Measurements from ENCODE around the gene KPNA3. TPM values are rescaled to one million over a fixed set of nuclear protein-coding genes. Genes with fewer than 3 reads are reported as not detected.

KPNA3 gene
- total and polyA plus RNA-seq, 7 donors, result 32.3 to 157 (median 127) TPM

GRCh38 chr13:49829715-49830114 lies 37.2 kb upstream of the KPNA3 start:
- Histone ChIP-seq H3K36me3 (ENCODE audit: insufficient read depth in 1 of 2, low read depth in 1 of 2) (no peaks in the 10 kb centered on the region), H3K4me1 (no peaks in the 10 kb centered on the region), H3K27ac (no peak overlapping the region), H3K27me3 (ENCODE audit: insufficient read depth in 3 of 3, low read length in 2 of 3) (no peaks in the 10 kb centered on the region), H3K9me3 (peaks cover 5% of the 10 kb centered on the region), H3K4me3 (no peak overlapping the region)
- no peak for ATAC-seq
- no peak for TF ChIP-seq CTCF (IDR thresholded peaks at IDR 0.05)
- intact Hi-C loops (cut with DNase I), result no loop called here
- 98 to 100% (median 100%) methylated on average over 2 of the region's 2 CpGs for WGBS, 3 donors
- DNase-seq, result no peak

- no peak overlapping the region for H3K4me3 ChIP-seq
- no peaks in the 10 kb centered on the region for H3K27me3 ChIP-seq (ENCODE audit: insufficient read depth in 3 of 3, low read length in 2 of 3)
- 60 to 65% (median 61%) methylated on average over 1 to 2 of the region's 2 CpGs for WGBS, 3 donors
Observed at GRCh38 chr13:49828453-49828852, 36.0 kb upstream of the KPNA3 start.

GRCh38 chr13:49827891-49828290 lies 35.4 kb upstream of the KPNA3 start:
- ATAC-seq, result no peak

More at GRCh38 chr13:49828453-49828852, 36.0 kb upstream of the KPNA3 start:
- H3K4me1 ChIP-seq, result no peaks in the 10 kb centered on the region
- peaks cover 5% of the 10 kb centered on the region for H3K9me3 ChIP-seq
- intact Hi-C loops (cut with DNase I), result no loop called here
- no peaks in the 10 kb centered on the region for H3K36me3 ChIP-seq (ENCODE audit: insufficient read depth in 1 of 2, low read depth in 1 of 2)
- TF ChIP-seq CTCF (IDR thresholded peaks at IDR 0.05), result no peak
- no peak for DNase-seq
- ATAC-seq, result no peak
- no peak overlapping the region for H3K27ac ChIP-seq

GRCh38 chr13:49827336-49827735 lies 34.9 kb upstream of the KPNA3 start:
- Histone ChIP-seq H3K27me3 (ENCODE audit: insufficient read depth in 3 of 3, low read length in 2 of 3) (no peaks in the 10 kb centered on the region), H3K36me3 (ENCODE audit: insufficient read depth in 1 of 2, low read depth in 1 of 2) (no peaks in the 10 kb centered on the region), H3K9me3 (peaks cover 5% of the 10 kb centered on the region), H3K4me3 (no peak overlapping the region), H3K27ac (no peak overlapping the region), H3K4me1 (no peaks in the 10 kb centered on the region)
- intact Hi-C loops (cut with DNase I), result no loop called here
- 81 to 82% (median 81%) methylated on average over 2 of the region's 2 CpGs for WGBS, 3 donors
- DNase-seq (no peak), ATAC-seq (no peak)
- TF ChIP-seq CTCF (IDR thresholded peaks at IDR 0.05), result no peak

More at GRCh38 chr13:49827891-49828290, 35.4 kb upstream of the KPNA3 start:
- Histone ChIP-seq H3K27ac (no peak overlapping the region), H3K4me1 (no peaks in the 10 kb centered on the region), H3K4me3 (no peak overlapping the region), H3K27me3 (ENCODE audit: insufficient read depth in 3 of 3, low read length in 2 of 3) (no peaks in the 10 kb centered on the region), H3K36me3 (ENCODE audit: insufficient read depth in 1 of 2, low read depth in 1 of 2) (no peaks in the 10 kb centered on the region), H3K9me3 (peaks cover 5% of the 10 kb centered on the region)
- 70 to 79% (median 78%) methylated on average over 3 of the region's 3 CpGs for WGBS, 3 donors
- DNase-seq, result no peak
- TF ChIP-seq CTCF (IDR thresholded peaks at IDR 0.05), result no peak
- intact Hi-C loops (cut with DNase I), result no loop called here
